GM21528 (cell line): ENCODE data around the gene CDC42SE1.
A peak's percentile ranks its signal among the peaks of the same experiment; 100 is the strongest.

Experiments
- ATAC-seq: cut with Tn5 transposase; IDR thresholded peaks from one replicate; pipeline ENCODE4 v1.9.1; 2021; ENCODE audit warnings: mild to moderate bottlenecking, moderate library complexity; ENCODE audit not compliant: unreplicated experiment, low FRiP score

The CDC42SE1 gene

DNA sequence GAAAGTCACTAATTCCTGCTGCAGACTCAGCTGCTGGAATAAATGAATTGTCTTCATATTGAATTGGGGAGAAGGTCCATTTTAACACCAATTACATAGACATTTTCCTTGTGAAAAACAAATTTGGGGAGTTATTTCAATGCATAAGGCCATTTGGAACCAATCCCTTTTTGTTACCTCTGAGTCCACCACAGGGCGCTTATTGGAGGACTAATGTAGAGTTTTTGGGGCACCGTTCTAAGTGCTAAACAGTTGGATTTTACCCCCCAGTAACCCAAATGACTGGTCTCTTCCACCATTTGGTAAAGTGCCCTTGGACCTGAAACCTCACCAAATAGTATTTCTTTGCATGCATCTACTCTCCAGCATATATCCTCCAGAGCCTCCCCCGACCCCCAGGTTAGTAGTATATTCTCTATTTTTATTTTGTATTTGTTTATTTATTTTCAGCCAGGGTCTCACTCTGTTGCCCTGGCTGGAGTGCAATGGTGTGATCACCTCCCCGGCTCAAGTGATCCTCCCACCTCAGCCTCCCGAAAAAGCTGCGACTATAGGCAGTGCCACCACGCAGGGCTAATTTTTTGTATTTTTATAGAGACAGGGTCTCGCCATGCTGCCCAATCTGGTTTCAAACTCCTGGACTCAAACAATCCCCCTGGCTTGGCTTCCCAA is 49.6 kb downstream of the CDC42SE1 start:
- no peak for ATAC-seq

DNA sequence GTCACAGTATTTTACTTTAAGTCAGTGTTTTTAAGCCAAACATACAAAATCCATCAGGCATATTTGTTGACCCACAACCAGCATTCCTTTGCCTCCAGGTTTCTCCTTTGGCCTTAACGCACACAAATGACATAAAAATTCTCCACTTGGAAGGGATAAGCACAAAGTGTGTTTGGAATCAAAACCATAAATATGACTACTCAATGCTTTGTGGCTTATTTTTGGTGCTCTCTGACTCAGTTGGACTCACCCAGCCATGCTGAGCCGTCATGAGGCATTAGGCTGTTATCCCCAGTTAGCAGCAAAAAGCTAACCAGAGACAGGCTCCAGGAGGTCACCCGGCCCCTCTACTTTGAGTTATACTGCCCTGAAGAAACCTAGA is 50.2 kb downstream of the CDC42SE1 start:
- ATAC-seq: no peak

DNA sequence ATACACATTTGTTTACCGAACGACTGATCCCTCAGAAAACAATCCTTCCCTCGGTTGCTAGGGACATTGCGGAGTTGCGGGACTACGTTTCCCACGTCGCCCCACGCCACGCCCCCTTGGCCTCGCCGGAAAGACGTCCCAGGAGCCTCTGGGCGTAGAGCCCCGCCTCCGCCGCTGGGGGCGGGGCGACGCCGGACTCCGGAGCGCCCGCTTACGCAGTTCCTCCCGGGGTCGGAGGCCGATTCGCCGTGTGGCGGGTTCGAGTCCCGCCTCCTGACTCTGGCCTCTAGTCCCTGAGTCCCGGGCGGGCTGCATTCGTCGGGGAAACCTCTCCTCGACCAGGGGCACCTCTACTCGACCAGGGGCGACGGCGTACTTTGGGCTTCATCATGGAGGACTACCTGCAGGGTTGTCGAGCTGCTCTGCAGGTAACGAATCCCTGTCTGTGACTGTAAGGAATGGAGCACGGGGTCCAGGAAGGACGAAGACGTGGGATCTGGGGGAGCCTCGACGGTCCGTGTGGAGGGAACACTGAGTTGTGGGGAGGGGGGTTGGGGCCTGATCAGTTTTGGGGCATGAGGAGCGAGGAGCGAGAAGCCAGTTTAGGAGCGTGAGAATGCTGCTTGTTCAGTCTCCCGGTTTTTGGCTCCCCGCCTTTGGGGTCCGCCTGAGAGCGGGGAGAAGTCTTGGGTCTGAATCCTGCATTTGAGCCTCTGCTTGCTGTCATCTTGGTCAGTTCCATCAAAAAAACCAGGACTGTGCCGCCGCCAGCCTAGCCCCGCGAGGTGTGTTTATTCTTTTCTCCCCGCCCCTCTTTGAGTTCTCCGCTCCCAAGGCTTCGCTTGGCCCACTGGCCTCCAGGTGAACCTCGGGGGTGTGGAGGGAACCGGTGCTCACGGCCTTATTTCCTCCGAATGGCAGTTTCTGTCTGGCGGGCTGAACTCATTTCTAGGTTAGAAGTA is 50.9 kb downstream of the CDC42SE1 start, which contains the start of gene PRUNE1:
Gene PRUNE1, plus strand, starts transcription at position 206 of the 962 bp plus-strand sequence. Its CDS starts 184 bp downstream, at position 390.
- ATAC-seq: peak; percentile 57

DNA sequence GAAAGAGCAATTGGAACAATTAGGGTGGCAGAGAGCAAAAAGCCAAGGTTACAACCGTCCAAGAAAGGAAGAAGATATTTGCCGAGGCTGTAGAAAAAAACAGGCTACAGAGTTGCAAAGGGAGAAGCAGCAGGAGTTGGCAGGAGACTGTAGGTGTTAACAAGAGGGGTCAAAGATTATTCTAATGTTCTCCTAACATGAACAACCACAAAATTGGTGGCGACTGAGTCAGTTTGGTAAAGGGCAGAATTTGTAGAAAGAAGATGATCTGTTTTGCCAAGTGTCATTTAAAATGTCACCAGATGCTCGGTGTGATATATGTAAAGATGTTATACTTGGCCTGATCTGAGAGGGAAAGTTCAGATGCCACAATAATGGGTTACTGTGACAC is 51.6 kb downstream of the CDC42SE1 start:
- ATAC-seq: no peak

DNA sequence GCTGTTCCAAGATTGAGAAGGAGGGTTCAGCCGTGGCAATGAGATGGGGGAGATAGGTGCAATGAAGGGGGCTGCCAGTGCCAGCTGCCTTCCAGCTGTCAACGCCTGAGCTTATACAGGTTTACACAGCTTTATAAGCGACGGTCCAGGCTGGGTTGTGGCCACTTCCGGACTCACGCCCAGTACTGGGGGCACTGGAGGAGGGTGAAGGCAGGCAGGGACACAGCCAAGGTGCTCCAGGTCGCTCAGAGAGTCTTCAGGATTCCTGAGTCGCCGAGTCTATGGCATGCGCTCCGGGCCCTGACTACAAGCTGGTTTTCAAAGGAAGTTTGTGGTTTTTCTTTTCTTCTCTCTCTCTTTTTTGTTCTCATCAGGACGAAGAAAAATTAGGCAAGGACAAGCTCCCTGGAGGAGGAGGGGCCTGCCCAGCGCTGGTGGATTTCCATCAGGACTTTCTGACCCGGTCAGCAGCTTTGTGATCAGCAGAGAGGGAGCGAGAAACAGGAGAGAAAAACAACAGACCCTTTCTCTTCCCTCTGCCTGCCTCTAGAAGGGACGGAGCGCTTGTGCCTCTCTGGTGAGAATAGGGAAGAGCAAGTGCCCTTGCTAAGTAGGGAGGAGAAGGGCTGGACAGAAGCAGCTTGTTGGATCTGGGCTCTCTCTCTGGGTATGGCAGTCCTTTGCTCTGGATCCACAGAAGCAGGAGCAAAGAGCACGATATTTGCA is 52.9 kb downstream of the CDC42SE1 start, which contains the start of gene MINDY1:
Gene MINDY1, minus strand, starts transcription at position 576 of the 726 bp plus-strand sequence. CDS start 4,285 bp downstream, outside the sequence.
- ATAC-seq: no peak

DNA sequence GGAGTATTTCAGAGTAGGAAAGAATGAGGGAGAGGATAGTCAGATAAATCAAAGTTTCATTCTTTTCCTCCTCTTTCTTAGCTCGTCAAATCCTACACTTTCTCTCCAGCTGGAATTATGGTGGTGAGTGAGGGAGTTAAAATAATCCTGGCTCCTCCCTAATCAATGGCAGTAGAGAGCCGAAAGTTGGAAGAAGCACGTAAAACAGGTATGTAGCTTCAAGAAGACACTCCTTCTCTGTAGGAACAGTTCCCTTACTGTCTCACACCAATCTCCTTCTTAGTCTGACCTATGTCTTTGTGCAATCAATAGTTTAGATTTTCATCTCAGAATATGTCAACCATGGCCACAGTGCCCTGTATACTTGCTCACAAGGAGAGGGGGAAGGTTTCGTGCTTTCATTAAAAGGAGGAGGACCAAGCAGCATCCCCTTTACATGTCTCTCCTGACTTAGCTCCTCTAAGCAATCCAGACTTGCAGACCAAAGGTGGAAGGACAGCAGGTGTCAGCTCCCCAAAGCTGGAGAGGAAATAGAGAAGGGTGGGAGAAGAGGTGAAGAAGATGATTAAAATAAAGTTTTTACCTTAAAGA is 53.6 kb downstream of the CDC42SE1 start:
- no peak for ATAC-seq

DNA sequence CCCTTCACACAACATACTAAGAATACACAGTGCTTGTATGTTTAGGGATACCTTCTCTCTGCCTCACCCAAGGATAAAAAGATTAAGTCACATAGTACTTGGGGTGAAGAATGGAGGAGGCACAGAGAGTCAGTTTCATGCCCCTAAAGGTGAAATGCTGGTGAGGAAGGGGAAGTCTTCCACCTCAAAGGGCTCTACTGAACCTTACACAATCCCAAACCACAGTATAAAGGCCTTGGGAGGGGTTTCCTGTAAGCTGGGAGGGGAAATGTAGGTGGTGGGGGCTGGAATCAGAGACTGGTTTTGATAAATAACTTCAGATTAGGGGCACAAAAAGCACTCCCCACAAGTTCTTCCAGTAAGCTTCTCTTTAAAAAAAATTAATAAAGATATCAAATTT is 56.2 kb downstream of the CDC42SE1 start:
- no peak for ATAC-seq

DNA sequence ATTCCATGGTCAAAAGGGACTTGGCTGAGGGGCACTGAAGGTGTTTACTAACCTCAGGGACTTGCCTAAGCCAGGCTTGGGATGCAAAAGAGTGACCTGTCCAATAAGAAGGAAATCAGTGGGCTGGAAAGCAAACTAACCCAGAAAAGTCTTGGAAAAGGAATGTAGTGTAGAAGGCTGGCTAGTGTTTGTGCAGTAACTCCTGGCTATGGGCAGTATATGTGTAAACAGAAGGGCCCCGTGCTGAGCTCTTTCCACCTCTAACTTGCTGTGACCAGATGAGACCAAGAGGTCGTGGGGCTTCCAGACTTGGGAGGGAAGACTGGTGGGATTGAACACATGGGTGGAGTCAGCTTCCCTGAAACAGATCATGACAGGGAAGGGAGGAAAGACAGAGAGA is 56.8 kb downstream of the CDC42SE1 start:
- ATAC-seq: no peak

DNA sequence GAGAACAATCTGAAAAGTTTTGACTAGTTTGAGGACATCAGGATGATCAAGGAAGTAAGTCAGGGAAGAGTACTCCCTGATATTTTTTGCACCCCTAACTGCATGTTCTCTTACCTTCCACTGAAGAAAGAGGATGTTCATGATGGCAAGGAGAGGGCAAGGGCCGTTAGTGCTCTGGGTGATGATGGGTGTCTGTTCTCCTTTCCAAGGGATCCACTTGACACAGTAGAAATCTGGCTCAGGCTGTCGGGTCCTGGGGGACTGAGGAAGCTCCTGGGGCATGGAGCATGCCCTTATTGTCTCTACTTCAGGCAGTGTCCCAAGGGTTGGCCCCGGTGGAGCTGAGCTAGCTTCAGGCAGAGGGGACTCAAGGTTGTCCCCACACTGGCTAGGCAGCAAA is 57.4 kb downstream of the CDC42SE1 start:
- no peak for ATAC-seq

DNA sequence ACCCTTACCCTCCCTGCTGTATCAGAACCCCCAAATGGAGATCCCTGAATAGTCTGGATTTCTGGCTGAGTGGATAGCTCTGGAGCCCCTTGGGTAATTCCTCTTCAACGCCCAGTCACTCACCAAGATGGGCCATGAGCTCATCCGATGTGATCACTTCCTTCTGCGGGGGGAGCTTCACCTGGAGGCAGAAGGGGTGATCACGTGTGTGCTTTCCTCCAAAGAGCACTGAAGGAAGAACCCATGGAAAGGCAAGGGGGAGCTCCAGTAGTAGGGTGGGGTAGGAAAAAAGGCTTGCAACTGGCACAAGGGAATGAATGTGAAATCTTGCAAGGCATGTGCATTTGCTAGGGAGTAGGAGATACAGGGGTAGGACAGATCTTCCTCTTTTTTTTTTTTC is 57.8 kb downstream of the CDC42SE1 start:
- no peak for ATAC-seq
